ENCODE data around the gene VAMP2. TPM values are rescaled to one million over a fixed set of nuclear protein-coding genes. Genes with fewer than 3 reads are reported as not detected.

Gene VAMP2
- total and polyA plus RNA-seq, 9 of the 15 experiments (the other 6 are each of a cell fraction or from before 2014, with no cell fraction given): 2.3 to 31.8 (median 6.0) TPM

DNA sequence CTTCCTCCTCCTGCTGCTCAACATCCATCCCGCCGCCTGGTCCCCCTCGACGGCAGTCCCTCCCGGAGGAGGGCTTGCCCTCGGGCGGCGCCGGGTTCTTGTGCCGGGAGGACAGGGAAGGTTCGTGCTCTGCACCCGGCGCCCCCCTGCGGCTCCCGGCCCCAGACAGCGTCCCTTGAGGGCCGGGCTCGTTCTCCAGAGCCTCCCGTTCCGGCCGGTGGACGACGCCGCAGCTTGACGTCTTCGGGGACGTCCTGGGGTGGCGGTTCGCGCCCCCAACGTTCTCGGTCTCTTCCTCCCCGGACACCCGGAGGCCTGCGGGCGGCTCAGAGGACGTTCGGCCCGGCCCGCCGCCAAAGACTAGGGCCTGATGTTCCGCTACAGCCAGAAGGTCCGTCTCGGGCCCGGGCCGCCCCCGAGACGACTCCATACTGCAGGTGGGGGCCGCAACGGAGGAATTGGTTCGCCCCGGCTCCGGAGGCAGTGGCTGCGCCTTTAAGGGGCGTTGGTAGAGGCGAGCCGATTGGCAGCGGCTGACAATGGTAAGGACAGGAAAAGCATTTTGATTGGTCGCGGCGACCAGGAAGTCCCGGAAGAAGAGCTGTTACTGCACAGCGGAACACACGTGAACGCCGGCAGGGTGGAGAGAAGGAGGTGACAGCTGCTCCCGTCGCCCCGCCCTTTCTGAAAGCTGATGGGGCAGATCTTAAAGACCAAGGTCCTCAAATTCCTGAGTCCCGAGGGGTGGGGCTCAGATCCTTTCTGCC, 27.1 kb upstream of the VAMP2 start, which contains the start of gene BORCS6 (continued):
- no peak for TF ChIP-seq RBBP5 (IDR thresholded peaks at IDR 0.05; ENCODE audit: borderline replicate concordance, insufficient read depth, low read length, poor library complexity, severe bottlenecking)
- TF ChIP-seq, protein P1, sequence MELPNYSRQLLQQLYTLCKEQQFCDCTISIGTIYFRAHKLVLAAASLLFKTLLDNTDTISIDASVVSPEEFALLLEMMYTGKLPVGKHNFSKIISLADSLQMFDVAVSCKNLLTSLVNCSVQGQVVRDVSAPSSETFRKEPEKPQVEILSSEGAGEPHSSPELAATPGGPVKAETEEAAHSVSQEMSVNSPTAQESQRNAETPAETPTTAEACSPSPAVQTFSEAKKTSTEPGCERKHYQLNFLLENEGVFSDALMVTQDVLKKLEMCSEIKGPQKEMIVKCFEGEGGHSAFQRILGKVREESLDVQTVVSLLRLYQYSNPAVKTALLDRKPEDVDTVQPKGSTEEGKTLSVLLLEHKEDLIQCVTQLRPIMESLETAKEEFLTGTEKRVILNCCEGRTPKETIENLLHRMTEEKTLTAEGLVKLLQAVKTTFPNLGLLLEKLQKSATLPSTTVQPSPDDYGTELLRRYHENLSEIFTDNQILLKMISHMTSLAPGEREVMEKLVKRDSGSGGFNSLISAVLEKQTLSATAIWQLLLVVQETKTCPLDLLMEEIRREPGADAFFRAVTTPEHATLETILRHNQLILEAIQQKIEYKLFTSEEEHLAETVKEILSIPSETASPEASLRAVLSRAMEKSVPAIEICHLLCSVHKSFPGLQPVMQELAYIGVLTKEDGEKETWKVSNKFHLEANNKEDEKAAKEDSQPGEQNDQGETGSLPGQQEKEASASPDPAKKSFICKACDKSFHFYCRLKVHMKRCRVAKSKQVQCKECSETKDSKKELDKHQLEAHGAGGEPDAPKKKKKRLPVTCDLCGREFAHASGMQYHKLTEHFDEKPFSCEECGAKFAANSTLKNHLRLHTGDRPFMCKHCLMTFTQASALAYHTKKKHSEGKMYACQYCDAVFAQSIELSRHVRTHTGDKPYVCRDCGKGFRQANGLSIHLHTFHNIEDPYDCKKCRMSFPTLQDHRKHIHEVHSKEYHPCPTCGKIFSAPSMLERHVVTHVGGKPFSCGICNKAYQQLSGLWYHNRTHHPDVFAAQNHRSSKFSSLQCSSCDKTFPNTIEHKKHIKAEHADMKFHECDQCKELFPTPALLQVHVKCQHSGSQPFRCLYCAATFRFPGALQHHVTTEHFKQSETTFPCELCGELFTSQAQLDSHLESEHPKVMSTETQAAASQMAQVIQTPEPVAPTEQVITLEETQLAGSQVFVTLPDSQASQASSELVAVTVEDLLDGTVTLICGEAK (IDR thresholded peaks at IDR 0.05): no peak
- TF ChIP-seq, protein P1 (CRISPR knock-in tag; IDR thresholded peaks at IDR 0.05): no peak
- peak; percentile 58; the same call in 1 of the 2 replicates for TF ChIP-seq ZNF511 (CRISPR knock-in tag; IDR thresholded peaks at IDR 0.05)
- peak; percentile 56; the same call in 1 of the 2 replicates for TF ChIP-seq MBD2 (IDR thresholded peaks at IDR 0.05; ENCODE audit: borderline replicate concordance, low read depth)
- no peak for TF ChIP-seq NCOA4 (IDR thresholded peaks at IDR 0.05; ENCODE audit: partially characterized antibody)
- TF ChIP-seq, protein P2, sequence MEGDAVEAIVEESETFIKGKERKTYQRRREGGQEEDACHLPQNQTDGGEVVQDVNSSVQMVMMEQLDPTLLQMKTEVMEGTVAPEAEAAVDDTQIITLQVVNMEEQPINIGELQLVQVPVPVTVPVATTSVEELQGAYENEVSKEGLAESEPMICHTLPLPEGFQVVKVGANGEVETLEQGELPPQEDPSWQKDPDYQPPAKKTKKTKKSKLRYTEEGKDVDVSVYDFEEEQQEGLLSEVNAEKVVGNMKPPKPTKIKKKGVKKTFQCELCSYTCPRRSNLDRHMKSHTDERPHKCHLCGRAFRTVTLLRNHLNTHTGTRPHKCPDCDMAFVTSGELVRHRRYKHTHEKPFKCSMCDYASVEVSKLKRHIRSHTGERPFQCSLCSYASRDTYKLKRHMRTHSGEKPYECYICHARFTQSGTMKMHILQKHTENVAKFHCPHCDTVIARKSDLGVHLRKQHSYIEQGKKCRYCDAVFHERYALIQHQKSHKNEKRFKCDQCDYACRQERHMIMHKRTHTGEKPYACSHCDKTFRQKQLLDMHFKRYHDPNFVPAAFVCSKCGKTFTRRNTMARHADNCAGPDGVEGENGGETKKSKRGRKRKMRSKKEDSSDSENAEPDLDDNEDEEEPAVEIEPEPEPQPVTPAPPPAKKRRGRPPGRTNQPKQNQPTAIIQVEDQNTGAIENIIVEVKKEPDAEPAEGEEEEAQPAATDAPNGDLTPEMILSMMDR (IDR thresholded peaks at IDR 0.05 in 2 of 3, conservative IDR thresholded peaks at IDR 0.05 in 1 of 3; ENCODE audit: insufficient read depth in 2 of 3, low read depth in 1 of 3, low read length in 3 of 3): peak in 1 of 3 experiments; percentile 0; a peak in 1 of 6 replicates
- no peak for TF ChIP-seq ZNF165 (CRISPR knock-in tag; IDR thresholded peaks at IDR 0.05; ENCODE audit: borderline replicate concordance)
- peak; percentile 73 for TF ChIP-seq GABPA (tag; conservative IDR thresholded peaks at IDR 0.05; ENCODE audit: low read depth)
- TF ChIP-seq, protein P3, sequence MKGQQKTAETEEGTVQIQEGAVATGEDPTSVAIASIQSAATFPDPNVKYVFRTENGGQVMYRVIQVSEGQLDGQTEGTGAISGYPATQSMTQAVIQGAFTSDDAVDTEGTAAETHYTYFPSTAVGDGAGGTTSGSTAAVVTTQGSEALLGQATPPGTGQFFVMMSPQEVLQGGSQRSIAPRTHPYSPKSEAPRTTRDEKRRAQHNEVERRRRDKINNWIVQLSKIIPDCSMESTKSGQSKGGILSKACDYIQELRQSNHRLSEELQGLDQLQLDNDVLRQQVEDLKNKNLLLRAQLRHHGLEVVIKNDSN (CRISPR knock-in tag; IDR thresholded peaks at IDR 0.05): peak; percentile 84
- TF ChIP-seq SIX5 (IDR thresholded peaks at IDR 0.05; ENCODE audit: borderline replicate concordance in 1 of 2, insufficient read depth in 1 of 2, low read depth in 1 of 2, low read length in 2 of 2): no peak
- TF ChIP-seq TOE1 (IDR thresholded peaks at IDR 0.05; ENCODE audit: borderline replicate concordance): peak; percentile 92
- TF ChIP-seq TOE1 (CRISPR knock-in tag; IDR thresholded peaks at IDR 0.05; ENCODE audit: borderline replicate concordance, low read depth): no peak
- TF ChIP-seq ZNF551 (CRISPR knock-in tag; IDR thresholded peaks at IDR 0.05): no peak
